Measurements from ENCODE around the gene PLXNA3.

The PLXNA3 gene

DNA sequence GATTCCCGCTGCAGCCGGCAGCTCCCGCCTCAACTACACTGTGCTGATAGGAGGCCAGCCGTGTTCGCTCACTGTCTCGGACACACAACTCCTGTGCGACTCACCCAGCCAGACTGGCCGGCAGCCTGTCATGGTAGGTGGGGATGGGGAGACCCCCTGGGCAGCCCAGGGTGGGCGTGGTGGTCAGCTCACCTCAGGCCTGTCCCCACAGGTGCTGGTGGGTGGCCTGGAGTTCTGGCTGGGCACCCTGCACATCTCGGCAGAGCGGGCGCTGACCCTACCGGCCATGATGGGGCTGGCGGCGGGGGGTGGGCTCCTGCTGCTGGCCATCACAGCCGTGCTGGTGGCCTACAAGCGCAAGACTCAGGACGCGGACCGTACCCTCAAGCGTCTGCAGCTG lies 9.5 kb downstream of the PLXNA3 start:
- no peak overlapping the region for H3K18ac ChIP-seq (ENCODE audit: low read depth in 1 of 2, low read length in 2 of 2)
- H3K9me3 ChIP-seq (ENCODE audit: control insufficient read depth, low read length) = no peaks in the 10 kb centered on the region
- no peak for DNase-seq
- no peak overlapping the region for H4K8ac ChIP-seq (ENCODE audit: low read length)
- no peak overlapping the region for H4K91ac ChIP-seq (ENCODE audit: low read length)
- no peak overlapping the region for H3K23ac ChIP-seq (ENCODE audit: low read length in 2 of 2)
- no peak overlapping the region for H3K14ac ChIP-seq (ENCODE audit: low read length in 2 of 2)
- no peak overlapping the region for H3K4me2 ChIP-seq (ENCODE audit: low read length, poor library complexity, severe bottlenecking)
- peak overlapping the region; percentile 23 for H2AFZ ChIP-seq (ENCODE audit: low read depth, low read length)
- peaks cover 71 to 100% of the 10 kb centered on the region in 2 experiments for H3K36me3 ChIP-seq (ENCODE audit: control insufficient read depth in 1 of 2, insufficient read depth in 2 of 2, low read depth in 1 of 2, low read length in 2 of 2)
- no peak overlapping the region for H2AK5ac ChIP-seq (ENCODE audit: low read length, severe bottlenecking)
- 97% methylated on average over 15 of the region's 21 CpGs for WGBS
- no peak overlapping the region for H2BK5ac ChIP-seq (ENCODE audit: low read depth, low read length, poor library complexity, severe bottlenecking)
- H3K4me3 ChIP-seq (ENCODE audit: insufficient read depth in 1 of 2, low read depth in 1 of 2, low read length in 2 of 2) = no peak overlapping the region
- H2BK120ac ChIP-seq (ENCODE audit: low read depth, low read length) = no peak overlapping the region
- no peaks in the 10 kb centered on the region for H3K27me3 ChIP-seq (ENCODE audit: control insufficient read depth in 1 of 2, insufficient read depth in 1 of 2, low read length in 2 of 2)
- no peaks in the 10 kb centered on the region for H3K4me1 ChIP-seq (ENCODE audit: control insufficient read depth, insufficient read depth, low read depth, low read length)
- H3K9ac ChIP-seq (ENCODE audit: low read length) = no peak overlapping the region
- no peak overlapping the region for H2BK12ac ChIP-seq (ENCODE audit: low read length in 2 of 2)
- no peak overlapping the region for H3K4ac ChIP-seq (ENCODE audit: low read depth in 1 of 2, low read length in 2 of 2)
- H2BK15ac ChIP-seq (ENCODE audit: low read depth, poor library complexity, severe bottlenecking) = no peak overlapping the region
- H3K27ac ChIP-seq (ENCODE audit: low read length, poor library complexity, severe bottlenecking) = no peak overlapping the region
- peaks cover 17% of the 10 kb centered on the region for H3K79me1 ChIP-seq (replicated peaks; ENCODE audit: low read length, poor library complexity, severe bottlenecking)

DNA sequence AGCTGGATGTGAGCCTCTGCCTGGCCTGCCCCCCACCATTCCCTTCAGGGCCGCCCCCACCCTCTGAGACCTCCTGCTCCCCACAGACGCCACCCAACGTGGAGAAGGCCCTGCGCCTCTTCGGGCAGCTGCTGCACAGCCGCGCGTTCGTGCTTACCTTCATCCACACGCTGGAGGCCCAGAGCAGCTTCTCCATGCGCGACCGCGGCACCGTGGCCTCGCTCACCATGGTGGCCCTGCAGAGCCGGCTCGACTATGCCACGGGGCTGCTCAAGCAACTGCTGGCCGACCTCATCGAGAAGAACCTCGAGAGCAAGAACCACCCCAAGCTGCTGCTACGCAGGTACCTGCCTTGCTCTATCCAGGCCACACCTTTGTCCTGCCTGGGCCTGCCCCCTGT lies 10.1 kb downstream of the PLXNA3 start:
- H2BK120ac ChIP-seq (ENCODE audit: low read depth, low read length) = no peak overlapping the region
- H3K4me3 ChIP-seq (ENCODE audit: insufficient read depth in 1 of 2, low read depth in 1 of 2, low read length in 2 of 2) = no peak overlapping the region
- no peak overlapping the region for H4K8ac ChIP-seq (ENCODE audit: low read length)
- no peak overlapping the region for H2BK5ac ChIP-seq (ENCODE audit: low read depth, low read length, poor library complexity, severe bottlenecking)
- no peak overlapping the region for H3K4me2 ChIP-seq (ENCODE audit: low read length, poor library complexity, severe bottlenecking)
- DNase-seq = no peak
- H2BK15ac ChIP-seq (ENCODE audit: low read depth, poor library complexity, severe bottlenecking) = no peak overlapping the region
- no peaks in the 10 kb centered on the region for H3K4me1 ChIP-seq (ENCODE audit: control insufficient read depth, insufficient read depth, low read depth, low read length)
- no peak overlapping the region for H3K9ac ChIP-seq (ENCODE audit: low read length)
- no peak overlapping the region for H3K4ac ChIP-seq (ENCODE audit: low read depth in 1 of 2, low read length in 2 of 2)
- peaks cover 16% of the 10 kb centered on the region for H3K79me1 ChIP-seq (replicated peaks; ENCODE audit: low read length, poor library complexity, severe bottlenecking)
- H3K18ac ChIP-seq (ENCODE audit: low read depth in 1 of 2, low read length in 2 of 2) = no peak overlapping the region
- H3K36me3 ChIP-seq (ENCODE audit: control insufficient read depth in 1 of 2, insufficient read depth in 2 of 2, low read depth in 1 of 2, low read length in 2 of 2) = peaks cover 65 to 100% of the 10 kb centered on the region in 2 experiments
- H3K14ac ChIP-seq (ENCODE audit: low read length in 2 of 2) = no peak overlapping the region
- no peak overlapping the region for H4K91ac ChIP-seq (ENCODE audit: low read length)
- H2BK12ac ChIP-seq (ENCODE audit: low read length in 2 of 2) = no peak overlapping the region
- no peaks in the 10 kb centered on the region for H3K27me3 ChIP-seq (ENCODE audit: control insufficient read depth in 1 of 2, insufficient read depth in 1 of 2, low read length in 2 of 2)
- H3K27ac ChIP-seq (ENCODE audit: low read length, poor library complexity, severe bottlenecking) = no peak overlapping the region
- no peak overlapping the region for H2AFZ ChIP-seq (ENCODE audit: low read depth, low read length)
- no peak overlapping the region for H2AK5ac ChIP-seq (ENCODE audit: low read length, severe bottlenecking)
- 97% methylated on average over 22 of the region's 23 CpGs for WGBS
- H3K9me3 ChIP-seq (ENCODE audit: control insufficient read depth, low read length) = no peaks in the 10 kb centered on the region
- H3K23ac ChIP-seq (ENCODE audit: low read length in 2 of 2) = no peak overlapping the region

DNA sequence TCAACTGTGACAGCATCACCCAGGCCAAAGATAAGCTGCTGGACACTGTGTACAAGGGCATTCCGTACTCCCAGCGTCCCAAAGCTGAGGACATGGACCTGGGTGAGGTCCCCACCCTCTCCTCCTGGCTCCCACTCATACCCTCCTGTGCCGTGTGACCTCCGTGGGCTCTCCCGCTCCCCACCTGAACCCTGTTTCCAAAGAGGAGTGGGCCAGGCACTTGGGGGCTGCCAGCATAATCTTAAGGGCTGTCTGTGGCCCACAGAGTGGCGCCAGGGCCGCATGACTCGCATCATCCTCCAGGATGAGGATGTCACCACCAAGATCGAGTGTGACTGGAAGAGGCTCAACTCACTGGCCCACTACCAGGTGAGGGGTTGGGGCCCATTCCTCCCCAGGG lies 11.0 kb downstream of the PLXNA3 start:
- H2BK120ac ChIP-seq (ENCODE audit: low read depth, low read length) = no peak overlapping the region
- H3K79me1 ChIP-seq (replicated peaks; ENCODE audit: low read length, poor library complexity, severe bottlenecking) = peaks cover 14% of the 10 kb centered on the region
- no peak overlapping the region for H3K4me2 ChIP-seq (ENCODE audit: low read length, poor library complexity, severe bottlenecking)
- no peak overlapping the region for H3K18ac ChIP-seq (ENCODE audit: low read depth in 1 of 2, low read length in 2 of 2)
- H3K27ac ChIP-seq (ENCODE audit: low read length, poor library complexity, severe bottlenecking) = no peak overlapping the region
- H3K4me3 ChIP-seq (ENCODE audit: insufficient read depth in 1 of 2, low read depth in 1 of 2, low read length in 2 of 2) = no peak overlapping the region
- no peaks in the 10 kb centered on the region for H3K4me1 ChIP-seq (ENCODE audit: control insufficient read depth, insufficient read depth, low read depth, low read length)
- H3K23ac ChIP-seq (ENCODE audit: low read length in 2 of 2) = no peak overlapping the region
- no peaks in the 10 kb centered on the region for H3K27me3 ChIP-seq (ENCODE audit: control insufficient read depth in 1 of 2, insufficient read depth in 1 of 2, low read length in 2 of 2)
- H2AK5ac ChIP-seq (ENCODE audit: low read length, severe bottlenecking) = no peak overlapping the region
- no peak overlapping the region for H3K9ac ChIP-seq (ENCODE audit: low read length)
- WGBS = 97% methylated on average over 7 of the region's 9 CpGs
- H4K91ac ChIP-seq (ENCODE audit: low read length) = no peak overlapping the region
- no peak overlapping the region for H4K8ac ChIP-seq (ENCODE audit: low read length)
- no peak overlapping the region for H2BK5ac ChIP-seq (ENCODE audit: low read depth, low read length, poor library complexity, severe bottlenecking)
- no peak overlapping the region for H2BK15ac ChIP-seq (ENCODE audit: low read depth, poor library complexity, severe bottlenecking)
- no peak overlapping the region for H3K4ac ChIP-seq (ENCODE audit: low read depth in 1 of 2, low read length in 2 of 2)
- no peak overlapping the region for H3K14ac ChIP-seq (ENCODE audit: low read length in 2 of 2)
- no peak overlapping the region for H2AFZ ChIP-seq (ENCODE audit: low read depth, low read length)
- no peaks in the 10 kb centered on the region for H3K9me3 ChIP-seq (ENCODE audit: control insufficient read depth, low read length)
- no peak overlapping the region for H2BK12ac ChIP-seq (ENCODE audit: low read length in 2 of 2)
- H3K36me3 ChIP-seq (ENCODE audit: control insufficient read depth in 1 of 2, insufficient read depth in 2 of 2, low read depth in 1 of 2, low read length in 2 of 2) = peaks cover 65 to 100% of the 10 kb centered on the region in 2 experiments
- DNase-seq = no peak

DNA sequence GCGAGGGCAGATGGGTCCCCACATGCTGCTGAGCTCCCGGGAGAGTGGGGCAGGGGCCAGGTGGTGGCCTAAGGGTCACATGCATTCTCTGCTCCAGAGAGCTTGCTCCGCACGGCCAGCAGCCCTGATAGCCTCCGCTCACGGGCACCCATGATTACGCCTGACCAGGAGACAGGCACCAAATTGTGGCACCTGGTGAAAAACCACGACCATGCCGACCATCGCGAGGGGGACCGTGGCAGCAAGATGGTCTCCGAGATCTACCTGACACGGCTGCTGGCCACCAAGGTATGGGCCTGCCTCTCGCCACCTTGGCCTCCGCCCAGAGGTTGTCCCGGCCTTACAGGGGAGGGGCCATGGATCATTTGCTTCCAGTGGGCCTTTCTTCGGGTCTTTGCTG lies 11.8 kb downstream of the PLXNA3 start:
- Histone ChIP-seq H3K4me2 (ENCODE audit: low read length, poor library complexity, severe bottlenecking) (no peak overlapping the region), H2AFZ (ENCODE audit: low read depth, low read length) (no peak overlapping the region), H3K14ac (ENCODE audit: low read length in 2 of 2) (no peak overlapping the region), H3K27me3 (ENCODE audit: control insufficient read depth in 1 of 2, insufficient read depth in 1 of 2, low read length in 2 of 2) (no peaks in the 10 kb centered on the region), H3K27ac (ENCODE audit: low read length, poor library complexity, severe bottlenecking) (no peak overlapping the region), H3K23ac (ENCODE audit: low read length in 2 of 2) (no peak overlapping the region), H3K36me3 (ENCODE audit: control insufficient read depth in 1 of 2, insufficient read depth in 2 of 2, low read depth in 1 of 2, low read length in 2 of 2) (peaks cover 59 to 93% of the 10 kb centered on the region in 2 experiments), H4K91ac (ENCODE audit: low read length) (no peak overlapping the region), H2BK5ac (ENCODE audit: low read depth, low read length, poor library complexity, severe bottlenecking) (no peak overlapping the region), H3K79me1 (replicated peaks; ENCODE audit: low read length, poor library complexity, severe bottlenecking) (peaks cover 12% of the 10 kb centered on the region), H3K4ac (ENCODE audit: low read depth in 1 of 2, low read length in 2 of 2) (no peak overlapping the region), H3K18ac (ENCODE audit: low read depth in 1 of 2, low read length in 2 of 2) (no peak overlapping the region), H3K9ac (ENCODE audit: low read length) (no peak overlapping the region), H2BK15ac (ENCODE audit: low read depth, poor library complexity, severe bottlenecking) (no peak overlapping the region), H3K9me3 (ENCODE audit: control insufficient read depth, low read length) (no peaks in the 10 kb centered on the region), H3K4me1 (ENCODE audit: control insufficient read depth, insufficient read depth, low read depth, low read length) (no peaks in the 10 kb centered on the region), H4K8ac (ENCODE audit: low read length) (no peak overlapping the region), H3K4me3 (ENCODE audit: insufficient read depth in 1 of 2, low read depth in 1 of 2, low read length in 2 of 2) (no peak overlapping the region), H2BK12ac (ENCODE audit: low read length in 2 of 2) (no peak overlapping the region), H2AK5ac (ENCODE audit: low read length, severe bottlenecking) (no peak overlapping the region), H2BK120ac (ENCODE audit: low read depth, low read length) (no peak overlapping the region)
- DNase-seq = no peak
- WGBS = 97% methylated on average over 18 of the region's 18 CpGs

Measured in mesenchymal stem cell (in vitro differentiated cells and primary cell).